NCI-H524 (cell line): ENCODE results near the gene SMIM21.

Source experiments
- DNase-seq, 2 experiments: peaks; one replicate each; lab custom pipeline; 2025; lab: John Stamatoyannopoulos, UW

Gene SMIM21

GRCh38 chr18:75377258-75377657 lies 50.2 kb downstream of the SMIM21 start:
- DNase-seq = no peak

DNA sequence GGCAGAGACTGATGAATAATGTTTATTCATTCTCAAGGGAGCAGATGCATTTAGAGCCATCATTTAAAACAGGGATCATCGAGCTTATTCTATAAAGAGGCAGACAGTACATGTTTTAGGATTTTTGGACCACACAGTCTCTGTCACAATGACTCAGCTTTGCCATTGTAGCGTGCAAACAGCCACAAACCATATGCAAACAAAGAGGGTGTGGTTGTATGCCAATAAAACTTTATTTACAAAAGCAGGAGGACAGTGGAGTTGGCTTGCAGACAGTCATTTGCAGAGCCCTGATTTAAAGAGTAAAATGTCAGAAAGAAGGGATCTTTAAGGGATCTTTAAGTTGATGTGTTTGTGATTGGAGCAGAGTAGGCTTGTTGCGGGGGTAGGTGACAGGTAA lies 51.5 kb downstream of the SMIM21 start:
- no peak for DNase-seq

- DNase-seq = no peak
These were observed 52.2 kb downstream of the SMIM21 start for GRCh38 chr18:75375341-75375740.

DNA sequence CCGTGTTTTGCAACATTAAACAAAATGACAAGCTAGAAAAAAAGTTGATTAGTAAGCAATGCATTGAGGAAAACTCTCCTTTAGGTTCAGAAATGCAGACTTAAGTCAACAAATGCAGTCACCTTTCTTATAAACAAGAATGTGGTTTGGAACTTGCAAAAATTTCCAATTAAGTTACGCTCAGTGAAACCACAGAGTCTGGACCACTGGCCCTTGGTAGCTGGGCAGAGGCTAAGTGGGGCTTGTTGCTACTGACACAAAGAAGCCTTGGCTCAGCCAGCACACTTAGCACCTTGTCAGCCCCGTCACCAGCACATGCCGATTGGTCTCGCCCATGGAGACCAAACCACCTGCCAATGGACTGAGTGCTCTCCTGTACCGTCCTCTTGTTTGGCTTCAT lies 53.0 kb downstream of the SMIM21 start:
- DNase-seq = no peak

DNA sequence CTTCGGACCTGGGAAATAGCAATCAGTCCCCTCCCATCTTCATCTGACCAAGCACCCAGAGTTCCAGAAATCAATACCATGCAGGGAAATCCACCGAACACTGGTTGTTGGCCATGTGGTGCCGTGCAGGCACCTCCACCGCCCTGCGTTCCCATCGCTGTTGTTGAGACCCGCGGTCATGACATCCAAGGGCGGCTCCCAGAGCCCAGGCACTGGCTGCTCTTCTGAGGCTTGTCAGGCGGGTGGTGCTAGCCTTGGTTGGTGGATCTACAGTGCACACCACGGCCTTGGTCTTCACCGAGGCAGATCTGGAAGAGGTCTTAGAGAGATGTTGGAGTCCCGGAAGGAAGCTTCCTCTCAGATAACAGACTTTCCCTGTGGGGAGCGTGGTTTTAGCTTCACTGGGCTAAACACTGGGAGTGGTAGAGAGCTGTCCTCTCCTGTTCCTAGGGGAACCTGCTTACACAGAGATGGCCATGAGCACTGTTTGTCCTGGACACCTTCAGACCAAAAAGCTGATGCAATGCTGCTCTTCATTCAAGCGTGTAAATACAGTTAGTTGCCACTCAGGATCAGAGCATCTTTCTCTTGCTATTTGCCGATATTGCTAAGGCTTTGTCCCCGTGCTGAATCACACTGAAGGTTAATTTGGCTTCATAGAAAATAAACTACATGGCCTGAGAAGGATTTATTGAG lies 58.3 kb downstream of the SMIM21 start:
- no peak for DNase-seq

- no peak for DNase-seq
These were observed 61.7 kb downstream of the SMIM21 start for GRCh38 chr18:75365837-75366236.

GRCh38 chr18:75365254-75365629 lies 62.3 kb downstream of the SMIM21 start:
- DNase-seq = no peak

DNA sequence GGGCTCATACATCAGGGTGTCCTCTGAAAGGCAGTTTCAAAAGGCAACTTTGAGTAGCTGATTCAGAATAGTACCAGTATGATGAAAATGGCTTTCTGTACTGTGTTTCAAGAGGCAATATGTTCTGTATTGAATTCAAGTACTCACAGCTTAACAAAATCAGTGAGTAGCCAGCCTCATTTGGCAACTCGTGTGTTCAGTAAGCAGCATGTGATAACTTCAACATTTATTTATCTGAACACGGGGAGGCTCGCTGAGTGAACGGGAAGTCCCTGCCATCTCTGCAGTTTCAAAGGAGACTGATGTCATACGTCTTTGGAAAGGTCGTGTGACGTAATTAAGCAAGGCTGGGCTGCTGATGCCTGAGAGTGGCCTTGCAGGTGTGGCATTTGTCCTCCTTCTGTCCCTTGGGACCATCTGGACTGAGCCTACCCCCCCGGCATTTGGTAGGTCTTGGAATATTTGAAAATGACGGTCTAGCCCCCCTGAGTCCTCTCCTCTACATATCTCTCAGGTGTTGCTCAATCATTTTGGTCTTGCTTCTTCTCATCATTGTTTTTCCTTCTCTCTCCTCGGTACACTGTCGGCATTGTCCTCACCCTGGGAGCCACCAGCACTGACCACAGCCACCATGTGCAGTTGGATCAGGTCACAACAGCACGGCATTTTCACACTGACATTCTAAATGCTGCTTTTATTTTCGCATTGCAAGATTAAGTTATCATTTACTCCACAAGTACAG lies 62.8 kb downstream of the SMIM21 start:
- peak in 1 of 2 experiments; percentile 28 for DNase-seq

- DNase-seq = no peak
These were observed 63.9 kb downstream of the SMIM21 start for GRCh38 chr18:75363446-75364225.

DNA sequence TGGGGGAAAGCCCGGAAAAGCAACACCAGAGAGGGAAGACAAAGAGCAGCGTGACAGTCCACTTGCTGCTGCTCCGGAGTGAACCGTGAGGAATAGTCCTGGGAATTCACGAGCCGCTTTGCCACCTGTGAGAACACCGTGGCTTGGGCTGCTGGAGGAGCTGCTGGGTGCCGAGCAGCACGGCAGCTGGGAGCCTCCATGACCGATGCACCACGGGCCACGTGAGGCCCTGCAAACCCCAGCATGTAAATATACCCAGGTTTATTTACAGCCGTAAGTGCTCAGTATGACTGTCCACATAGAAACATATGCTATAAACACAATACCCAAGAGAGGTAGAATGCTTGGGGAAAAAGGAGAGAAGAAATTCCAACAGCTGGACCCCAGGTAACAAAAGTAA lies 65.1 kb downstream of the SMIM21 start:
- DNase-seq = no peak

DNA sequence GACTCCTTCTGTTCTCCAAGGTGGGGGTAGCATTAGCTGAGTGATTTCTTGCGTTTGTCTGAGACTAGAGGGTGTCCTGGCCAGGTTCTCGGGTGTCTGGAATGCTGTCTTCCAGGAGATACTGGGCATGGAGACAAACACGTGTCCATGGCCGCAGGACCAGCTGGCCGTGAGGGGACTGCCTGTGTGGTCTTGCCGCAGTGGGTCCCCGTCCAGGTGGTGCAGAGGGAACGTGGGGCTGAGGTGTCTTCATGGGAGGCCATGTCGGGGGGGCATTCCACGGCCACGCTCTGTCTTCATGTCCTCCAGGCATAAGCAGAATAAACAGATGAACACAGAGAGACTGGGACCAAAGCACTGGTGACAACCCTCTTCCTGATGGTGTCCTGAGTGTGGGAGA lies 66.6 kb downstream of the SMIM21 start:
- no peak for DNase-seq

GRCh38 chr18:75360215-75360614 lies 67.3 kb downstream of the SMIM21 start:
- no peak for DNase-seq
